ENCODE results near the gene ZBTB21.

The ZBTB21 gene

GRCh38 chr21:41985662-41986416 is 24.3 kb downstream of the ZBTB21 start:
- no peak for DNase-seq

GRCh38 chr21:41983229-41983628 is 26.9 kb downstream of the ZBTB21 start:
- no peak for DNase-seq

- DNase-seq = no peak
These were observed 29.6 kb downstream of the ZBTB21 start for GRCh38 chr21:41980561-41980960.

GRCh38 chr21:41979751-41980369 is 30.3 kb downstream of the ZBTB21 start:
- no peak for DNase-seq

GRCh38 chr21:41979335-41979734 is 30.8 kb downstream of the ZBTB21 start:
- no peak for DNase-seq

GRCh38 chr21:41977034-41977950 is 32.9 kb downstream of the ZBTB21 start:
- DNase-seq = no peak

GRCh38 chr21:41976611-41977010 is 33.5 kb downstream of the ZBTB21 start:
- DNase-seq = no peak

- DNase-seq = no peak
These were observed 34.5 kb downstream of the ZBTB21 start for GRCh38 chr21:41975391-41976272.

GRCh38 chr21:41974752-41975053 is 35.5 kb downstream of the ZBTB21 start:
- DNase-seq = no peak

GRCh38 chr21:41973861-41974751 is 36.1 kb downstream of the ZBTB21 start:
- DNase-seq = no peak

GRCh38 chr21:41973427-41973831 is 36.7 kb downstream of the ZBTB21 start:
- no peak for DNase-seq

- no peak for DNase-seq
These were observed 37.5 kb downstream of the ZBTB21 start for GRCh38 chr21:41972511-41973205.

GRCh38 chr21:41971891-41972290 is 38.3 kb downstream of the ZBTB21 start:
- no peak for DNase-seq

- no peak for DNase-seq
These were observed 39.2 kb downstream of the ZBTB21 start for GRCh38 chr21:41970751-41971653.

- no peak for DNase-seq
These were observed 40.1 kb downstream of the ZBTB21 start for GRCh38 chr21:41970106-41970391.

GRCh38 chr21:41967708-41968107 is 42.5 kb downstream of the ZBTB21 start:
- DNase-seq = no peak

- DNase-seq = no peak
These were observed 43.1 kb downstream of the ZBTB21 start for GRCh38 chr21:41966872-41967621.

- no peak for DNase-seq
These were observed 43.9 kb downstream of the ZBTB21 start for GRCh38 chr21:41966041-41966833.

Measured in SIG-M5 (cell line).